Limb (tissue), 2 donors: Measurements from ENCODE around the gene TRIM46.
A peak's percentile ranks its signal among the peaks of the same experiment; 100 is the strongest.
"Not testable (repeated sequence)": the region's sequence is repeated elsewhere in the genome, so short reads cannot be mapped to it uniquely, and the experiment has no call there.

Experiments used
- DNase-seq, 2 donors: peaks; one replicate each; pipeline ENCODE4 v3.0.0-alpha.2; 2016; ENCODE audit errors: extremely low spot score in 2 of 2

Gene TRIM46

GRCh38 chr1:155205035-155205434 is 31.4 kb downstream of the TRIM46 start:
- peak in 1 of 2 donors; percentile 26 for DNase-seq

DNA sequence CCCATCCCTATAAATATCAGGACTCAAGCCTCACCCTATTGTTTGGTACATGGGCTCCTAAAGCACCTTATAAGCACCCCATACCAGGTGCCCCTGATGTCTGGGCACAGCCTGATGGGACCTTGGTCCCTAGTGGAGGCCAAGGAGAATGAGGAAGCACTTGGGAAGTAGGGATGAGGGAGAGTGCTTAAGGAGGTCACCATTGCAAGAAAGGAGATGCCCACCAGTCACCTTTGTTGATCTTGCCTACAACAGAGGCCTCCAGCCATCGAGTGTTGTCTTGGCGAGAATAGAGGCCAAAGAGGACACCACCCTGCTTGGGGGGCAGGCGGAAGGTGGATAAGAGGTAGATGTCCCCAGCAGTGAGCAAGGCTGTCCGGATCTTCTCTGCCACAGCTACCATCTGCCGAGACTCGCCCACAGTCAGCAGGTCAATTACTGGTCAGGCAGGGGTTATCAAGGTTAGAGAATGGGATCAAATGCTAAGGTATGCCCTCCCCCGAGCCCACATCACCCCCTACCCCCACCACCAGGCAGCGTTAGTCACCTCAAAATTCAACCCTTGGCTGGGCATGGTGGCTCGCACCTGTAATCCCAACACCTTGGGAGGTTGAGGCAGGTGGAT is 32.4 kb downstream of the TRIM46 start:
- peak in 1 of 2 donors; percentile 29 for DNase-seq

DNA sequence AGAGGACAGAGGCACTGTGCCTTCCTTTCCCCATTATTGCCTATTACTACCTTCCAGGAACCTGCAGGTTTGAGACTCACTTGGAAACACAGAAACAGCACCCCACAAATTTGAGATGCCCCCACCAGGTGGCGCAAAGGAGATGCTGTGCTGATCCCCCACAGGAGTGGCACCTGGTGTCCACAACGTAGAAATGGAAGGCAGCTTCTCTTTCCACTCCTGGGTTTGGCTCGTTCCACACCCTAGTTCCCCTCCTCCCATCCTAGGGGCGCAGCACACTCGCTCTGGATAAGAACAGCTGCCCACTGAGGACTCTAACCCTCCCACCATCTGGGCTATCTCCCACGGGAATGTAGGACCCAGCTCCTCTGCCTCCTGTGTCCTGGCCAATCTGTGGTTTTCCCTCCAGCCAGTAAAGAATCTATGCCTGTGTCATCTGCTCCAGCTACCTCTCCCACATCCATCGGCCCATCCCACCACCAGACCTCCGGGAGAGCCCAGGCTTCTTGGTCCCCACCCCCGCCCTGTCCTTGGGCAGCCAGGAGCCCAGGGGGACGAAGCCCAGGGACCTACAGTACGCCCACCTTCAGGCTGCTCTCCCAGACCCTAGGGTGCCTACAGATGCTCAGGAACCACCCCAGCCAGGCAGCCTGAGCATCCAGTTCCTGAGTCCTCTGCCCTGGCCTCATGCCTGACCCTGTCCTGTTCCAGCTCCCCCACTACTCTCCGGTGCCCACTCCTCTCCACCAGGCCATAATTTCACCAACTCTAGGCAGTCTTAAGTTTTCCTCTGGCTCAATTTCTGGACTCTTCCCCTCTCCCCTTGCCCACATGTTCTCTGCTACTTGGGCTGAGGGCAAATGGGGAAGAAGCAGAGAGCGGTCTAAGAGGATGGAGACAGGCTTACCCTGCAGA is 33.5 kb downstream of the TRIM46 start:
- peak; percentile 75 to 91 for DNase-seq

DNA sequence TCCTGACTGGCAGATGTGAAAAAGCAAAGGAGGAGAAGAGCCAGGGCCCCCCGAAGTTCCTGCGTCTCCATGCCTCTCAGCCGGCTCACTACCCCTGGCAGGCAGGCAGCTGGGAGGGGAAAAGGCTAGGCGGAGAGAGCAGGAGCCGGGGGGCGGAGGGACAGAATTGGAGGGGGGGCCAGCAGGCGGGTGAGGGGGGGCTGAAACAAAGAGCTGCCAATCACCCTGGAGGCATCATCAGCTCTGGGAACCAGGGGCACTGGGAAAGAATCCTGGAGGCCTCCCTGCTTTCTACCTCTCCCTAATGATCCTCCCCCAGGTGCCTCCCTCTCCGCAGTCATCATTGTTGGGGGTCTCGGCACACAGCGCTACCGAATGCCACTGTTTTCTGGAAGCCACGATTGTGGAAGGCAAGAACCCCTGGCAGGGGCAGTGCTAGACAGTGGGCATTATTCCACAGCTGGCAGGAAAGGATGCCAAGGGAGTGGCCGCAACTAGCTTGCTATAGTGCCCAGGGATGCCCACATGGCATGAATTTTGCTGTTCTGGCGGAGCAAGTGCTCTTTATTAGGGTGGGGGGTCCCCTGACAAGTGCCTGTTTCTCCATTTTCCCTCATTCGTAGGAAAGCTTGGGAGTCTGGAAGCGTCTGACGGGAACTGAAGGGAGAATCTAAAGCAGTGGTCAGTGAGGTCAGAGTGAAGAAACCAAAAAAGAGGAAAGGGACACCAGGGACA is 34.3 kb downstream of the TRIM46 start, which contains the start of gene THBS3:
Gene THBS3, minus strand, starts transcription at position 92 of the 735 bp plus-strand sequence. Its CDS starts 21 bp downstream, at position 71.
- DNase-seq = peak; percentile 77 to 85

- DNase-seq = peak; percentile 91 to 95
Observed at GRCh38 chr1:155208541-155209311, 35.1 kb downstream of the TRIM46 start, which contains the start of gene MTX1. Gene MTX1 (plus strand): TSS chr1:155208695. CDS start chr1:155208805, 110 bp downstream.

GRCh38 chr1:155209312-155209721 is 35.7 kb downstream of the TRIM46 start:
- no peak for DNase-seq

- no peak for DNase-seq
Observed at GRCh38 chr1:155210314-155211104, 36.9 kb downstream of the TRIM46 start.

GRCh38 chr1:155211381-155212050 is 37.9 kb downstream of the TRIM46 start:
- peak; percentile 45 to 78 for DNase-seq

DNA sequence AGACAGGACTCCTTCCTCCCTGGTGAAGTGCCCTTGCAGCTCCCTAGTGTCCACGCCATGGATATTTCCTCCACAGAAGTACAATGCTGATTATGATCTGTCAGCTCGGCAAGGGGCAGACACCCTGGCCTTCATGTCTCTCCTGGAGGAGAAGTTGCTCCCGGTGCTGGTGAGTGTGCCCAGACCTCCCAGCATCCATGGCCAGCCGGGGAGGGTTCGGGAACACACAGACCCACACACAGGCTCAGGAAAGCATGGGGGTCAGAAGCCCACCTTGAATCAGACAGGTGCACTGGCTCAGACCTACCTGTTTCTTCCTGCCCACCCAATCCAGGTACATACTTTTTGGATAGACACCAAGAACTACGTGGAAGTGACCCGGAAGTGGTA is 38.4 kb downstream of the TRIM46 start:
- DNase-seq = not testable (repeated sequence)

DNA sequence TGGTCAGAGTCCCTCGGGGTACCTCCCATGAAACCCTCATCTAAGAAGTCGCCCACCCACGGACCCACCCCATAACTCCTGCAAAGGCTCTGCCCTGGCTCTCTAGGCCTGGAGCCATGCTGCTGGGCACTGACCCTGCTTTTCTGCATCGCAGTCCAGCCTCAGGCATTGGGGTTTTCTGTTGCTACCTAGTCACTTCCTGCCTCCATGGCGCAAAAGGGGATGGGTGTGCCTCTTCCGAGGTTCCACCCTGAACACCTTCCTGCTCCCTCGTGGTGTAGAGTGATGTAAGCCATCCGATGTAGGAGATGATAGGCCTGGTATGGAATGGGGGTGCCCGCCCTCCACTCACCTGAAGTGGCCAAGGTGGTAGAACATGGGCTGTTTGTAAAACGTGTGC is 41.1 kb downstream of the TRIM46 start:
- DNase-seq = not testable (repeated sequence)

DNA sequence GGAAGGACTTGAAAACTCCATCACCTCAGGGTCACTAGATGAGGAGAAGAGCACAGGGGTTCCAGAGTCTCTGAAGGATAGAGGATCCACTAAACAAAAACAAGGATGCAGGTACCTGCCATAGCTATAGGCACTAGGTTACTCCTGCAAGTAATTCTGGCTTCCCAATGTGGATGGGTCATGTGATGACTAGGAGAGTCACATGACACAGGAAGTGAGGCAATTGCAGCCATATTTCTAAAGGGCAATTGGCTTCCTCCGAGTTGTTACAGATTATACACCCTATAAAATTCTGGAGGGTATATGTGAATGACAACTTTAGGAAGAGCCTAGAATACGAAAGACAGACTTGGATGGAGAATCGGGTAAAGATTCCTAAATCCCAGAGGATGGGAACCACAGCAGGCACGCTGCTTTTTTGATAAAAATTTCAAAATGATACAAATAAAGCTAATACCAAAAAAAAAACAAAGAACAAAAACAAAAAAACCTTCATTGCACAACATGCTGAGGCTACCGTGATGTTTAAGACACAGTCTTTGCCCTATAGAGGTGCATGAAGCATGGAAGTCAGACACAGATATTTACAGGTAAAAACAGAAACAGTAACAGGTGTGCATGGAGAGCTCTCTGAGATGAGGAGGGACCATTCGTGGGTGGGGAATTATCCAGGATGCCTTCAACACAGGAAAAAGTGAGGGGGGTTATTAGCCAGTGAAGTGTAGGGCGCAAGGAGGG is 45.4 kb downstream of the TRIM46 start:
- peak; percentile 53 to 66 for DNase-seq

DNA sequence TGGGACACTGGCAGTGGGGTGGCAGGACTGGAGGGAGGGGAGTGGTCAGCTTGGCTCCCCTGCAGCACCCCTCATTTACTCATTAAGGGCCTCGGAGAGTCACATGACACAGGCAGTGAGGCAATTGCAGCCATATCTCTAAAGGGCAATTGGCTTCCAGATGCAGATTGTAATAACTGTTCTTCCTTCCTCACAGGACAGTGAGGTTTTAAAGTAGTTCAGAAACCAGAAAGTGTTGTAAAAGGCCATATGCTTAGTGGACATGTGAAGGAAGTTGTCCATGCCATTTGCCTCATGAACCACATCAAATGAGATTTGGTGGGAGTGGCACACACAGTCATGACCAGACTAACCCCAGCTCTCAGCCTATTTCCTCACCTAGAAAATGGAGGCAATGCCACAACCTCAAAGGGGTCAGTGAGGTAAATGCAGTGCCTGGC is 46.0 kb downstream of the TRIM46 start:
- no peak for DNase-seq

- DNase-seq = not testable (repeated sequence)
Observed at GRCh38 chr1:155220211-155220965, 46.7 kb downstream of the TRIM46 start.

- DNase-seq = no peak
Observed at GRCh38 chr1:155223047-155223446, 49.4 kb downstream of the TRIM46 start.

- not testable (repeated sequence) for DNase-seq
Observed at GRCh38 chr1:155225404-155225759, 51.7 kb downstream of the TRIM46 start.

DNA sequence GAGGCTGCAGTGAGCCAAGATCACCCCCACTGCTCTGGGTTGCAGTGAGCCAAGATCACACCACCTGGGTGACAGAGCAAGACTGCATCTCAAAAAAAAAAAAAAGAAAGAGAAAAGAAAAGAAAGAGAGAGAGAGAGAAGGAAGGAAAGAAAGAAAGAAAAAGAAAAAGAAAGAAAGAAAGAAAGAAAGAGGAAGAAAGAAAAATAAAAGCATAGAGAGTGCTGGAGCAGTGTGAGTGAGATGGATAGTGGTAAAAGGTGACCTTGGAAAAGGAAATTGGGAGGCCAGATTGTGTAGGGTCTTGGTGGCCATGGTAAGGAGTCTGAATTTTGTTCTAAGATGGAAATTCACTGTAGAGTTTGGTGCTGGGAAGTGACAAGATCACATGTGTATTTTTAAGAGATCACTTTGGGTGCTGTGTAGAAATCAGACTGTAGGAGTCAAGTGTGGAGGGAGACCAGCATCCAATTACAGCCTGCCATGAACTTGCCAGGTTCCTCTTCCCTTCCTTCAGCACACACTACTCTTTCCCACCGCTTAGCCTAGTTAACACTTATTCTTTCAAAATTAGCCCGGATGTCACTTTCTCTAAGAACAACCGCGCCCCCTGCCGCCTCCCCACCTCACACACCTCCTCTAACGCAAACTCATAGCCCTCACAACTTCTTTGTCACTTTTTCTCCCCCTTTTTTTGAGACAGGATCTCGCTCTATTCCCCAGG is 52.7 kb downstream of the TRIM46 start:
- peak; percentile 81 to 86 for DNase-seq

GRCh38 chr1:155226910-155227260 is 53.2 kb downstream of the TRIM46 start:
- no peak for DNase-seq
